Stimulated activated CD4-positive, alpha-beta T cell treated with anti-CD3 and anti-CD28 coated beads, TNF-alpha, amount 100 ng/mL, for 48 hours (primary cell): Measurements from ENCODE around the gene ARHGAP40.
"Not testable (repeated sequence)": the region's sequence is repeated elsewhere in the genome, so short reads cannot be mapped to it uniquely, and the experiment has no call there.

Experiments used
- DNase-seq, 3 donors: peaks; one replicate each; pipeline ENCODE4 v3.0.0-alpha.2; 2020; ENCODE audit warnings: low read depth in 3 of 3

The ARHGAP40 gene

DNA sequence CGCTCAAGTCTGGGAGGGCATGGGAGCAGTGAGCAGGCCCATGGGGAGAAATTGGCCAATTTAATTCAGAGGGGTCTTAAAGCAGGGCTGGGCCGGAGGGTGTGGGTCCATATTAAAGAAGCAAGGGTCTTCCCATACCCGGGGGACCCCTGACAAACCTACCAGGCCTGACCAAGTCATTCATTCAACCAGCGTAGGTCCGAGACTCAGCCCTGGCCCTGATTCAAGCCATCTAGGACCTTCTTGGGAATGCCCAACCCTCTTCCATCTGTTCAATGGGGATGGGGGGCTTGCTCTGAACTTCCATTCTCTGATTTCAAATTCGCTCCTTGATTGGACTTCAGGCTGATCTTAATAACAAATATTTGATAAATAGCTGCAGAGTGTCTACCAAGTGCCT is 13.3 kb upstream of the ARHGAP40 start:
- no peak for DNase-seq

DNA sequence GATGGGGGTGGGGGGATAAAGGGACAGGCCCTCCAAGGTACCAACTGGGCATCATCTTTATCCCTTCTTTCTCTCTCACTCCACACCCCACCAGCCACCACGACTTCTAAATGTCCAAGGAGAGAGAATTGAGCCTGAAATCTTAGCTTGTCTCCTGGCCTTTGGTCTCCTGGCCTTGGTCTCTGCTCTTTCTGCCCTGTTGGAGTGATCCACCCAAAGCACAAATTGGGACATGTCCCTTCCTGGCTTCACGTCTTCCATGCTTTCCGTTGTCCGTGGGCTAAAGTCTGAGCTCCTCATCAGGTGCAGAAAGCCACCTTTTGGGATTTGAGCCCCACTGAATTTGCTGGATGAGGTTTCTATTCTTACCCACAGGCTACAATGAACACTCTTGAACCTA is 12.3 kb upstream of the ARHGAP40 start:
- DNase-seq: no peak

DNA sequence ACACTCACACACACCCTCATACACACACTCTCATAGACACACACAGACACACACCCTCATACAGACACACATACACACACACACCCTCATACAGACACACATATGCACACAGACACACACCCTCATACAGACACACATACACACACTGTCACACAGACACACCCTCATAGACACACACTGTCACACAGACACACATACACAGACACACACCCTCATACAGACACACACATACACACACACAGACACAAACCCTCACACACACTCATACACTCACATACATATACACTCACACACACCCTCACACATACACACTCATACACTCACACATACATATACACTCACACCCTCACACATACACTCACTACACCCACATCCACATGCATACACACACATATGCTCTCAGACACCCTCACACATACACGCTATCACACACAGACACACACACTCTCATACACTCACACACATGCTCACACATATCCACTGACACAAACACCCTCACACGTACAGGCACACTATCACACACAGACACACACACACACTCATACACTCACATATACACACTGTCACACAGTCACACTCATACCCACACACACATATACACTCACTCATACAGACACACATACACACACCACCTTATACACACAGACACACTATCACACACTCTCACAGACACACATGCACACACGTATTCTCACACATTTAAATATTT is 11.5 kb upstream of the ARHGAP40 start:
- DNase-seq: no peak

DNA sequence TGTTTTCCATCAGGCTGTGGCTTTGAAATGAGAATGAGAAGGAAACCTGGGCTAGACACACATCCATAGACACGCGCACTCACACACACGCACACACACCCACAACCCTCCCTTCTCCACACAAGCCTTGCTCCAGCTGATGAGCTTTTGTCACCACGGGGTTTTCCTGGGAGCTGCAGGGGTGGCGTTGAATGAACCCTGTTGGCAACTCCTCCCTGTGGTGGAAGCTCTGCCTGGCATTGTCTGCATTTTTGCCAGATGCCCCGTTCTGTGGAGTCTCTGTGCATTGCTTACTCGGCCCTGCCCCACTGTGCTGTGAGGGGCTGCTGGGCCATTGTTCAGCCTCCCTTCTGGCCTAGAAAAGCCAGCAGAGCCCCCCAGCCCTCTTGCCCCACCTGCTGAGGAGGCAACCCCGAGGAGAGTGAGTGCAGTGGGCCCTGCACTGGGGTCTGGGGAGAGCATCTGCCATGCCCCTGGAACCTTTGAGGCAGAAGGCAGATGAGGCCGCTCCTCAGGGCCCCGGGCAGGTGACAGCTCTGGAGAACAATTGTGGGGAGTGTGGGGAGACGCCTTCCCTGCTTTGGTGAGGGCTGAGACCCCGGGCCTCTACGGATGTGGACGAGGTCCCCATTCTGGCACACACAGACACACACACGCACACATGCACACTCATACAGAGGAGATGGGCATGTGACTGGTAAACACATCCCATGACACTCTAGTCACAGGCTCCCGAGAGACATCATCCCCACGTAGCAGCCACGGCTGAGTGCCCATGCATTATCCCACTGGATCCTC is 10.7 kb upstream of the ARHGAP40 start:
- no peak for DNase-seq

DNA sequence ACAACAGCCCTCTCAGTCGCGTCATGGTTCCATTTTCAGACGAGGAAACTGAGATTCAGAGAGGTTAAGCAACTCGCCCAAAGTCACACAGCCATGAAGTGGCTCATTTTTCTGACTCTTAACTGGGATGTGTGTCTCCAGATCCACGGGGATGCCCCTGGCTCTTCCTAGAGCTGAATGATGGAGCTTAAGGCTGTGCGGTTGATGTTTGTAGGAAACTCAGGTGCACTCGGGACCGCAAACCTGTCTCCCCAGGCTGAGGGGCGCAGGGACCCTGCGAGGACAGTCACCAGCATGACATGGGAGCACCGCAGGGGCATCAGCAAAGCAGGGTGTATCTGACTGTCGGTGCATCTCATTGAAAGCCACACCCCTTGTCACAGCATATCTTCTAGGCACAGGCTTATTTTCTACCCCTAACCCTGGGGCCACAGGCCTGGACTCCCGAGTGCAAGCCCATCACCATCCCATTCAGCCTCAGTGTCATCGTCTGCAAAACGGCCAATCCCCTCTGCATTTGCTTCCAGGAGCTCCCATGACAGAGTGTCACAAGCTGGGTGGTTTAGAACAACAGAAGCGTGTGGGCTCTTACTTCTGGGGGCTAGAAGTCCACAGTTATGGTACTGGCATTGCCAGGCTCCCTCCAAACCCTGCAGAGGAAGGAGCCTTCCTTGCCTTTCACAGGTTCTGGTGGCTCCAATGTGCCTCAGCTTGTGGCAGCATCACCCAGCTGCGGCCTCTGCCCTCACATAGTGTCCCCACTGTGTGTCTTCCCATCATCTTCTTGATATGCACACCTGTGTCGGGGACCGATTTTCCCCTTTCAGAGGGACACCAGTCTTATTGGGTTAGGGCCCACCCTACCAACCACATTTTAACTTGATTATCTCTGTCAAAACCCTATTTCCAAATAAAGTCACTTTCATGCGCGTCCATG is 9.9 kb upstream of the ARHGAP40 start:
- DNase-seq: no peak

DNA sequence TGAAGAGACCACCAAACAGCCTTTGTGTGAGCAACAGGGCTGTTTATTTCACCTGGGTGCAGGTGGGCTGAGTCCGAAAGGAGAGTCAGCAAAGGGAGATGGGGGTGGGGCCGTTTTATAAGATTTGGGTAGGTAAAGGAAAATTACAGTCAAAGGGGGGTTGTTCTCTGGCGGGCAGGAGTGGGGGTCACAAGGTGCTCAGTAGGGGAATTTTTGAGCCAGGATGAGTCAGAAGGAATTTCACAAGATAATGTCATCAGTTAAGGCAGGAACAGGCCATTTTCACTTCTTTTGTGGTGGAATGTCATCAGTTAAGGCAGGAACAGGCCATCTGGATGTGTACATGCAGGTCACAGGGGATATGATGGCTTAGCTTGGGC is 9.2 kb upstream of the ARHGAP40 start:
- not testable (repeated sequence) for DNase-seq

DNA sequence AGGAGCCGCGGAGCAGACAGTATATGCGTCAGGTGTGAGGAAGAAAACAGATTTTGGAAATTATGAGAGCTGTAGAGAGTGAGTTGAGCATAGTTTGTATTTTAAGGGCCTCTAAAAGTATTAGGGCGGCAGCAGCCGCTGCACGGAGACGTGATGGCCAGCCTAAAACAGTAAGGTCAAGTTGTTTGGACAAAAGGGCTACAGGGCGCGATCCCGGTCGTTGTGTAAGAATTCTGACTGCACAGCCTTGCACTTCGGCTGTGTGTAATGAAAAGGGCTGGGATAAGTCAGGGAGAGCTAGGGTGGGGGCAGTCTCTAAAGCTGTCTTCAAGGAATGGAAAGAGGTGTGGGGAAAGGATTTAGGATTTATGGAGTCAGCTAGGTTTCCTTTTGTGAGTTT is 7.3 kb upstream of the ARHGAP40 start:
- not testable (repeated sequence) for DNase-seq

DNA sequence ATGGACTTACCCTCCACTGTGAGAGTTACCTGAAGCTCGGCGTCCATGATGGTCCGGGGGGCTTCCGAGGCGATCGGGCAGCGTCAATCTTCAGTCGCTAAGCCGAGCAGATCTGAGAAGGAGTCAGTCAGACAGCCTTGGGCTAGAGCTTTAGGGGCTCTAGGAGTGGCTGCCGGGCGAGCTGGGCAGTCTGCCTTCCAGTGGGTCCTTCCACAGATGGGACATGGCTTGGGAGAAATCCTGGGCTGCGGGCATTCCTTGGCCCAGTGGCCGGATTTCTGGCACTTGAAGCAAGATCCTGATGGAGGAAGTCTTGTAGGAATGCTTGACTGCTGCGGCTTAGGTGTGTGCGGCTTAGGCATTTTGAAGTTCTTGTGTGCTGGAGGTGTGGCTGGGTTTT is 5.7 kb upstream of the ARHGAP40 start:
- not testable (repeated sequence) for DNase-seq

DNA sequence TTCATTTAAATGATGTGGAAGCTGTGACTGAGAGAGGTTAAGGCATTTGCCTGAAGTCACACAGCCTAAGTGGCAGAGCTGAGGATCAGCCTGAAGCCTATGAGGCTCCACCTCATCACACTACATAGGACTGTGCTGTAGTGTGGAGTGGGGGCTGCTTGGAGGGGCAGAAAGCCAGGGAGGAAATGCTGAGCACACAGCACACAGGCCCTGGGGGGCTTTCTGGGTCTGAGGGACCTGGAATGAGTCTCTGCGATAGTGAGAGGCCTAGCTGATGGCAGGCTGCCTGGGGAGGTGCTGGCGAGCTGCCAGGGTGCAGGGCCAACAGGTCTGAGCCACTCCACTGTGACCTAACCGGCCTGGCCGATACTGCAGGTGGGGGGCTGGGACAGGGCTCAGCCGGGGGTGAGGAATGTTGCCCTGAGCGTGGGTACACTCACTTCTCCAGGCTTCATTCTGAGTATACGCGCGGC is 2.2 kb upstream of the ARHGAP40 start:
- DNase-seq: no peak

DNA sequence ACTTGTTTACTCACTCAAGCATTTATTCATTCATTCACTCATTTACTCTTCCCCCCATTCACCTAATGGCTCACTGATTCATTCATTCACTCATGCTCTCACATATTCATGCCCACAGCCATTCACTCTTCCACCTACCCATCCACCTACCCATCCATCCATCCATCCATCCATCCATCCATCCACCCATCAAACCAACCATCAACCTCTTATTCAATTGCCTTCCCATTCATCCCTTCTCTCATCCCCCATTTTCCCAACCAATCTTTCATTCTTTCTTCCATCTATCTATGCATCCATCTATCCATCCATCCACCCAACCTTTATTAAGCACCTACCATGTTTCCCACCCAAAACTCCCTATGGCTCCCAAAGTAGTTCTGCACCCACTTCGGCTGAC is 1.6 kb upstream of the ARHGAP40 start:
- no peak for DNase-seq

DNA sequence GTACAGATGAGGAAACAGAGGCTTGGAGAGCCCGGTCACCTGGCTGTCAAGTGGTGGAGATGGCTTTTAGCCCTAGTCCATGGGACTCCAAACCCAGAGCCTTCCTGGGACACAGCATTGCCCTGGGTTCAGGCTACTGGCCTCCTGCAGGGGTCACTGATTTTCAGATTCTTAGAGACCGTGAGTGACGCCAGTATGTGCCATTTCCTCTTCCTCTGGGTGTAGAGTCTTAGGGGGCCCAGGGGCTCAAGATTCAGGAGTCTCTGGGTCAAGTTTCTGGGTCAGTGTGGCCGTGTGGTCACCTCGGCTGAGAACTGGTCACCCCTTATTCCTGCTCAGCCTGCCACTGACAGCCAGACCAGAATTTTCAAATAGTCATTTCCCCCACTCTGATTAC is 574 bp downstream of the ARHGAP40 start:
- DNase-seq: no peak

DNA sequence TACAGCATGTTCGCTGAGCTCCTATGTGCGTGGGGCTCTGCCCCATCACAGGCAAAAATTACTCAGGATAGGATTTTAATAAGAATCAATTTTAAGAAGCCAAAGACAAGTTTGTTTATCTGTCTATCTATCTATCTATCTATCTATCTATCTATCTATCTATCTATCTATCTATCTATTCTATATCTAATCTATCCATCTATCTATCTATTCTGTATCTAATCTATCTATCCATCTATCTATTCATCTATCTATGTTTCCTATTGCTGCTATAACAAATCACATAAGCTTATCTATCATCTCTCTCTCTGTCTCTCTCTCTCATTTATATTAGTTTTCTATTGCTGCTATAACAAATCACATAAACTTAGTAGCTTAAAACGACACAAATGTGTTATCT is 1.7 kb downstream of the ARHGAP40 start:
- DNase-seq: no peak

DNA sequence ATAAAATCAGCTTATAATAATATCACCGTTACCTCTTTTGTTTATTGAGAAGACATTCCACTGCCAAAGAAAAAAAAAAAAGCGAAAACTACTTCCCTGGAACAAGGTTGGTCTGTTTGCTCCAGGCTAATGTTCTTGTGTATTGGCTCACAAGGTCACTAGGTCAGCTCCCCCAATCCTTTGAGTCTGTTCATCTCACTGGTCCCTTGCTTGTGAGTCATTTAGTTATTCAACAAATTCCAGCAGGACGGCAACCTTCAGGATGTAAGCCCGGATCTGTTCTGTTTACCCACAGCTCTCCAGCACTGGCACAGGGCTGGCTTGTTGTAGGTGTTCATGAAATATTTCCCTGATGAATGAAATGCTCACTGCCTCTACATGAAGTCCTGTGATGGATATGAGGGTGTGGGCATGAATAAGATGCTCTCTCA is 3.3 kb downstream of the ARHGAP40 start:
- DNase-seq: no peak

DNA sequence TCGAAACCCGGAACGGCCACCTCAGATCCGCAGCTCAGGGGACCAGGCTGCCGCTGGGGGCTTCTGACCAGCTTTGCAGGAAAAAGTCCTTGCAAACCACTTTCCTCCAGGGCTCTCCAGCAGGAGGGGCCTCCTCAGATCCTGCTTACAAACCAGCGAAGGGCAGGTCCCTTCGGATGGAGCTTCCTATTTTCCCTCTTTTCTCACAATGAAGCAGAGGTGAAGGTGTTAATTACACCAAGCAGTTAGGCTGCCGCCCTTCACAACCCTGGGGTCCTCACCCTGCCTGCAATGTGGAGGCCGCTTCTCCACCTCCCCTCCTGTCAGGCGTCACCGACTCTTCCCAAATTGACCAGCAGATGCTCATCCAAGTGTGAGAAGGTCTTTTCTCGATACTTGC is 5.7 kb downstream of the ARHGAP40 start:
- no peak for DNase-seq

DNA sequence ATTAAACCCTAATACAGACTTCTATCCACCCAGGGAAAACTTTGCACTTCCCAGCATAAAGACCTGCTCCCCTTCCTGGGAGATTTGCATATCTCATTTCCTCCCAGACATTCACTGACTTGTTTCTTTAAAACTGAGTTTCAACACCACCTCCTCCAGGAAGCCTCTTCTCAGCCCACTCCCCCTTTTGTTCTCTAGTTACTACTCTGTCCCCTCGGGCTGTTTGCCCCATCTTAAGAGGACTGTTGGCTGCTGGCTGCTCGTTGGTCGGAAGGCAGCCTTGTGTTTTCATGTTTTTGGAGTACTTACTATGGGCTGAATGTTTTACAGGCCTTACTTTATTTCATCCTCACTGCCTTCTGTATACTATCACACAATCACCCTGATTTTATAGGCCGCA is 6.6 kb downstream of the ARHGAP40 start:
- no peak for DNase-seq

DNA sequence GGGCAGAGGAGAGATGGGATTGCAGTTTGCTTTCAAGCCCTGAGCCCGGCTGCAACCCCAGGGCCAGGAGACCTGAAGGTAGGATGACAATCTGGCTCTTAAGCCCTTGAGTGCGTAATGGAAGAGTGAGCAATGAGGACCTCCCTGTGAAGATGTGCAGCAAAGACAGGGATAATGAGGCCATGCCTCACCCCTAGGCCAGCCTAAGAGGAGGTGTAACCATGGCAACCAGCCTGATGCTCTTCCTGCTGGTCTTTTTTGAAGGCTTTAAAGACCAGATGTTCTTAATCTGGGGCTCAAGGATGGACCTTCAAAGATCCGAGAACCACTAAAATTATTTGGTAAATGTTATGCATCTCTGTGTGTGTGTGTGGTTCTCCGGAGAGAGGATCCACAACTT is 8.2 kb downstream of the ARHGAP40 start:
- DNase-seq: no peak

DNA sequence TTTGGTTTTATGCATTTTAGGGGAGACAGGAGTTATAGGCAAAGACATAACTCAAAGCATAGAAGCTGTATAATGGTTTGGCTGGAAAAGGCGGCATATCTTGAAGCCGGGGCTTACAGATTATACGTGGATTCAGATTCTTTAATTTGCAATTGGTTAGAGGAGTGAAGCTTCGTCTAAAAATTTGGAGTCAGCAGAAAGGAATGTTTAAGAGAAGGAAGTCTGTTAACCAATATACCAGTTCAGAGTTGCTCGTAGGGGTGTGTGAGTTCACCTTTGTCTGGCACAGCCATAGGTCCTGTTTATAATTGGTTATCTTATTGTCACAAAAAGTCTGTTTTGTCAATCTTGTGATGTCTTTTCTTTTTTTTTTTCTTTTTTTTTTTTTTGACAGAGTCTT is 8.9 kb downstream of the ARHGAP40 start:
- DNase-seq: no peak

DNA sequence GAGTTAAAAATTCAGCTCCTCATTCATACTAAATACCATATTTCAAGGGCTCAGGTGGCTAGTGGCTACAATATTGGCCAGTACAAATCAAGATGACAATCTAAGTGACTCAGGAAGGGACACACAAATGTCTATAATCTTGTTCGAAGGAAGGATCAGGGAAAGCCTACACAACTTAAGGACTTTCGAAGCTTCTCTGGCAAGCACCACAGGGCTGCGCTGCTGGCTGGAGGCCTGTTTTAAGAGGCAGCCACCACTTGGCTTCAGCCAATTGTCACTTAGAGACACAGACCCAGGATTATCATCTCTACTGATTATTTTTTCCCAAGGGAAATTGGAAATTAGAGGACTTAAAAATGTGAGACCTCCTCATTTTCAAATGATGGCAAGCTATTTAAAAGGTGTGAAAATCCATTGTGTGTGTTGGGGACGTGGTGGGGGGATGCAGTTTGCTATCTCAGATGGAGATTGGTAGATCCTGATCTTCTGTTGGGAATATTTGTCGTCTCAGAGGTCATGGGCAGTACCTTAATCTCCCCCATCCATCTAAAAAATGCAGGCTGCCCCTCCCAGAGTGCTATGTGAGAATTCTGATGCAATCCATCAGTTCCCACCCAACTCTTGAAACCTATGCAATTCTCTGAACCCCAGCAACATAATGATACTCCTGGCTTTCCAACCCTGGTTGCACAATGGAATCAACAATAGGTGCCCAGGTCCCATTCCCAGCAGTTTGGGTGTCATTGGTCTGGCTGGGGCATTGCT is 11.3 kb downstream of the ARHGAP40 start:
- DNase-seq: no peak

DNA sequence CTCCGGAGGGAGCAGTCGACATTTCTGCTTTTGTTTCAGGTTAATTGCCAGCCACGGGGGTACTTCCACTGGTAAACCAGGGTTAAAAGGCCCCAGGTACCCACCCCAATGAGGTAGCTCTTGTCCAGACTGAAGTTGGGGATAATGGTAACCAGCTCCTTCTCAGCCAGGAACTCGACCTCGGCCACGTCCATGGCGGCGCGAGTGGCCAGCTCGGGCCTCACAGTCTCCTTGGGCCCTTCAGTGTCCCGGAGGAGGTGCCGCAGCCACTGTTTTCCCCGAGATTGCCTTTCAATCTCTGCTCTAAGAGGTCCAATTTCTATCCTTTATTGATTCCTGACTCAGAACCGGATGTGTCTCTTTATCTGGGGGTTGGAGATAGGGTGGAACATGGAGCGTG is 13.7 kb downstream of the ARHGAP40 start:
- DNase-seq: no peak

DNA sequence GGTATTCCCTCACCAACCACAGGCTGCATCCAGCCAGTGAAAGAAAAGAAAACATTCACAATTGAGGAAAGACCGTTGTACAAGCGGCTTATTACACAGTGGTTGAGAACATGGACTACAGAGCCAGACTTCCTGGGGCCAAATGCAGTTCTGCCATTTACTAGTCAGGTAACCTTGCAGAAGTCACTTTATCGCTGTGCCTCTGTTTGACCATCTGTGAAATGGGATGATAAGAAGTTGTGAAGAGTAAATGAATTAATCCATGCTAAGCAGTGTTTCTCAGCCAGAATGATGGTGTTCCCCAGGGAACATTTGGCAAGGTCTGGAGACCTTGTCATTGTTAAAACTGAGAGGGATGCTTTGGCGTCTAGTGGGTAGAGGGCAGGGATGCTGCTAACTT is 14.8 kb downstream of the ARHGAP40 start:
- no peak for DNase-seq

DNA sequence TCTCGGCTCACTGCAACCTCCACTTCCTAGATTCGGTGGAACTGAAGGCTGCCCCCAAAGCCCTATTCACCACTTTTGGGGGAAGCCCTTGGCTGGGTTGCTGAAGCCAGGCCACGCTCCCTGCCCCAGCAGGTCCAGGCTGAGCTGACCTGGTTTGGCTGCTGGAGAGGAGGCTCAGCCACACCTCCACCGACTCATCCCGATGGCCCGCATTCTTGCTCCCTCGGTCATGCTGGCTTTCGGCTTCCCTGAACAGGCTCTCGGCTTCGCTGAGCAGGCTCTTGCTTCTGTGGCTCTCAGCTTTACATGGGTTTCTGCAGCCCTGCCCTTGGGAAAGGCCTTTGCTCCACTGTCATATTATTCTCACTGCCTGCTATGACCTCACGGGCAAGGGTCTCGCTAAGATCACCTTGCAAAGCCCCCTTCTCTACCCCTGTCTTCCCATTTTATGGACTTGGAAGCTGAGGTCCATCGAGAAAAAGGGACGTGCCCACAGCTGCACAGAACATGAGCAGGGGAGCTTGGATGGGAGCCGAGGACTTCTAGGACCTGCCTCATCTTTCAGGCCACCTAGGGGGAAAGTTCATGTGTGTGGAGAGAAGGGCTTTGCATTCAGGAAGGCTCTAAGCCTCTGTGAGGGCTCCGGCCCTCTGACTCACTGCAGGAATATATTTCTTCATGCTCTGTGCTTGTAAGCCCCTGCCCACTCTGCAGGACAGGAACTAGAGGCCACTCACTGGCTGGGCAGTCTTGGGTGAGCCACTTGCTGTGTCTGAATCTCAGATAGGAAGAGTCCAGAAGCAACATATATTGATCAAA is 15.6 kb downstream of the ARHGAP40 start:
- no peak for DNase-seq
